Activated T-helper 1 cell treated with anti-CD3 and anti-CD28 coated beads, Interleukin-12 subunit alpha, Interleukin-12 subunit beta, Interleukin-2, Interleukin-4 antibody, amounts not matched to agents 30 ng/mL and 10 ng/mL and 1 ng/mL, durations not matched to agents 14 hours and 24 hours and 36 hours (primary cell): ENCODE measurements around the gene MYADM. TPM values are rescaled to one million over a fixed set of nuclear protein-coding genes. Genes with fewer than 3 reads are reported as not detected.
"Not testable (repeated sequence)": the region's sequence is repeated elsewhere in the genome, so short reads cannot be mapped to it uniquely, and the experiment has no call there.

Experiments used
- DNase-seq: peaks from one replicate; pipeline ENCODE4 v3.0.0; 2021; ENCODE audit warnings: low spot score
- H3K27ac Mint-ChIP-seq: one replicate; pipeline ENCODE4 v1.8.0; 2021; ENCODE audit warnings: mild to moderate bottlenecking, mixed read lengths
- H3K27me3 Mint-ChIP-seq: one replicate; pipeline ENCODE4 v1.8.0; 2022; ENCODE audit warnings: mild to moderate bottlenecking, moderate library complexity, mixed read lengths; ENCODE audit not compliant: insufficient read depth
- H3K36me3 Mint-ChIP-seq: one replicate; pipeline ENCODE4 v1.8.0; 2021; ENCODE audit warnings: low read depth, mixed read lengths
- H3K4me1 Mint-ChIP-seq: one replicate; pipeline ENCODE4 v1.8.0; 2021; ENCODE audit warnings: low read depth, mixed read lengths
- H3K4me3 Mint-ChIP-seq: one replicate; pipeline ENCODE4 v1.8.0; 2021; ENCODE audit warnings: mild to moderate bottlenecking, moderate library complexity, mixed read lengths
- H3K9me3 Mint-ChIP-seq: one replicate; pipeline ENCODE4 v1.8.0; 2021; ENCODE audit warnings: mixed read lengths
- intact Hi-C: fragments of 100-400 bp; cut with micrococcal nuclease; formaldehyde crosslinking; loops from one replicate; pipeline ENCODE4 v1.15.1; 2024
- total RNA-seq: library from RNA; stranded (reverse); gene quantifications from 2 replicates; pipeline ENCODE4 v1.2.3, GENCODE V29; 2022

The MYADM gene
- total RNA-seq, result 58.8 and 63.1 TPM in 2 replicates

GRCh38 chr19:53867225-53868090 is at the start of gene MYADM:
MYADM (plus strand) TSS chr19:53867883; CDS start chr19:53873530, 5,647 bp downstream.
- Mint-ChIP-seq H3K27me3 (peaks cover 3% of the 10 kb centered on the region), H3K27ac (peak within 1 kb of the TSS; percentile 96), H3K4me1 (peaks cover 37% of the 10 kb centered on the region), H3K9me3 (no peaks in the 10 kb centered on the region), H3K36me3 (peaks cover 13% of the 10 kb centered on the region), H3K4me3 (peak within 1 kb of the TSS; percentile 94)
- intact Hi-C loops, result loop anchor here (1.0 to 10.0 kb wide), 12 partner anchors 16 to 1730 kb away; partner anchors contain the start of genes CNOT3, FIZ1, LENG8 and NDUFA3
- DNase-seq, result peak; percentile 100

GRCh38 chr19:53818756-53819155 is 48.9 kb upstream of the MYADM start:
- Mint-ChIP-seq H3K36me3 (no peaks in the 10 kb centered on the region), H3K27me3 (peaks cover 4% of the 10 kb centered on the region), H3K9me3 (no peaks in the 10 kb centered on the region), H3K4me3 (no peak overlapping the region), H3K27ac (no peak overlapping the region), H3K4me1 (peaks cover under 1% of the 10 kb centered on the region)
- DNase-seq, result no peak
- intact Hi-C loops, result no loop called here

GRCh38 chr19:53819861-53820260 is 47.8 kb upstream of the MYADM start:
- DNase-seq, result no peak
- intact Hi-C loops, result no loop called here
- peaks cover 10% of the 10 kb centered on the region for H3K27me3 Mint-ChIP-seq
- H3K36me3 Mint-ChIP-seq, result no peaks in the 10 kb centered on the region
- H3K9me3 Mint-ChIP-seq, result no peaks in the 10 kb centered on the region
- no peak overlapping the region for H3K27ac Mint-ChIP-seq
- no peak overlapping the region for H3K4me3 Mint-ChIP-seq
- H3K4me1 Mint-ChIP-seq, result peaks cover 8% of the 10 kb centered on the region

- Mint-ChIP-seq H3K27ac (no peak overlapping the region), H3K27me3 (peaks cover 12% of the 10 kb centered on the region), H3K9me3 (no peaks in the 10 kb centered on the region), H3K4me1 (peaks cover 8% of the 10 kb centered on the region), H3K4me3 (no peak overlapping the region), H3K36me3 (no peaks in the 10 kb centered on the region)
- intact Hi-C loops, result no loop called here
- DNase-seq, result no peak
Observed at GRCh38 chr19:53823380-53824120, 44.1 kb upstream of the MYADM start.

GRCh38 chr19:53824134-53824611 is 43.5 kb upstream of the MYADM start, which contains the start of gene NLRP12:
NLRP12 (minus strand) TSS chr19:53824314; CDS start chr19:53824174, 140 bp downstream.
- Mint-ChIP-seq H3K36me3 (no peaks in the 10 kb centered on the region), H3K4me1 (peaks cover 8% of the 10 kb centered on the region), H3K4me3 (no peak within 1 kb of the TSS), H3K27me3 (peaks cover 12% of the 10 kb centered on the region), H3K9me3 (no peaks in the 10 kb centered on the region), H3K27ac (no peak within 1 kb of the TSS)
- DNase-seq, result no peak
- intact Hi-C loops, result no loop called here

- Mint-ChIP-seq H3K27ac (no peak overlapping the region), H3K4me1 (peaks cover 8% of the 10 kb centered on the region), H3K4me3 (no peak overlapping the region), H3K27me3 (peaks cover 15% of the 10 kb centered on the region), H3K9me3 (no peaks in the 10 kb centered on the region), H3K36me3 (no peaks in the 10 kb centered on the region)
- intact Hi-C loops, result no loop called here
- DNase-seq, result no peak
Observed at GRCh38 chr19:53826876-53827275, 40.8 kb upstream of the MYADM start.

GRCh38 chr19:53828531-53828930 is 39.2 kb upstream of the MYADM start:
- no peak for DNase-seq
- H3K36me3 Mint-ChIP-seq, result no peaks in the 10 kb centered on the region
- H3K27ac Mint-ChIP-seq, result no peak overlapping the region
- no peaks in the 10 kb centered on the region for H3K9me3 Mint-ChIP-seq
- H3K4me1 Mint-ChIP-seq, result peaks cover 8% of the 10 kb centered on the region
- H3K27me3 Mint-ChIP-seq, result peaks cover 28% of the 10 kb centered on the region
- H3K4me3 Mint-ChIP-seq, result no peak overlapping the region
- intact Hi-C loops, result no loop called here

GRCh38 chr19:53832861-53833260 is 34.8 kb upstream of the MYADM start:
- DNase-seq, H3K27ac Mint-ChIP-seq, H3K4me1 Mint-ChIP-seq, H3K4me3 Mint-ChIP-seq, H3K9me3 Mint-ChIP-seq, intact Hi-C loops, H3K36me3 Mint-ChIP-seq: not testable (repeated sequence)
- peaks cover 21% of the 10 kb centered on the region for H3K27me3 Mint-ChIP-seq

- H3K36me3 Mint-ChIP-seq, H3K4me3 Mint-ChIP-seq, H3K4me1 Mint-ChIP-seq, DNase-seq, H3K27ac Mint-ChIP-seq, H3K9me3 Mint-ChIP-seq, intact Hi-C loops: not testable (repeated sequence)
- H3K27me3 Mint-ChIP-seq, result peaks cover 11% of the 10 kb centered on the region
Observed at GRCh38 chr19:53838446-53838845, 29.2 kb upstream of the MYADM start.

- H3K4me3 Mint-ChIP-seq, H3K36me3 Mint-ChIP-seq, H3K4me1 Mint-ChIP-seq, intact Hi-C loops, H3K27ac Mint-ChIP-seq, H3K9me3 Mint-ChIP-seq, DNase-seq, H3K27me3 Mint-ChIP-seq: not testable (repeated sequence)
Observed at GRCh38 chr19:53840241-53840640, 27.4 kb upstream of the MYADM start.

GRCh38 chr19:53840914-53841313 is 26.8 kb upstream of the MYADM start:
- not testable (repeated sequence) for H3K27ac Mint-ChIP-seq

GRCh38 chr19:53844849-53845246 is 22.8 kb upstream of the MYADM start:
- peaks cover 14% of the 10 kb centered on the region for H3K27me3 Mint-ChIP-seq
- no peak overlapping the region for H3K27ac Mint-ChIP-seq
- peaks cover 7% of the 10 kb centered on the region for H3K4me1 Mint-ChIP-seq
- DNase-seq, result no peak
- intact Hi-C loops, result no loop called here
- no peak overlapping the region for H3K4me3 Mint-ChIP-seq
- no peaks in the 10 kb centered on the region for H3K9me3 Mint-ChIP-seq
- H3K36me3 Mint-ChIP-seq, result no peaks in the 10 kb centered on the region

More at GRCh38 chr19:53840914-53841313, 26.8 kb upstream of the MYADM start:
- H3K4me3 Mint-ChIP-seq, H3K36me3 Mint-ChIP-seq, H3K4me1 Mint-ChIP-seq, H3K9me3 Mint-ChIP-seq, intact Hi-C loops, DNase-seq, H3K27me3 Mint-ChIP-seq: not testable (repeated sequence)

- H3K9me3 Mint-ChIP-seq, result no peaks in the 10 kb centered on the region
- H3K27ac Mint-ChIP-seq, result no peak overlapping the region
- H3K27me3 Mint-ChIP-seq, result peaks cover 19% of the 10 kb centered on the region
- intact Hi-C loops, result no loop called here
- H3K4me3 Mint-ChIP-seq, result no peak overlapping the region
- DNase-seq, result no peak
- H3K4me1 Mint-ChIP-seq, result peaks cover 10% of the 10 kb centered on the region
- no peaks in the 10 kb centered on the region for H3K36me3 Mint-ChIP-seq
Observed at GRCh38 chr19:53847555-53847954, 20.1 kb upstream of the MYADM start.
